ENCODE results near the gene EIF3L.

The EIF3L gene

DNA sequence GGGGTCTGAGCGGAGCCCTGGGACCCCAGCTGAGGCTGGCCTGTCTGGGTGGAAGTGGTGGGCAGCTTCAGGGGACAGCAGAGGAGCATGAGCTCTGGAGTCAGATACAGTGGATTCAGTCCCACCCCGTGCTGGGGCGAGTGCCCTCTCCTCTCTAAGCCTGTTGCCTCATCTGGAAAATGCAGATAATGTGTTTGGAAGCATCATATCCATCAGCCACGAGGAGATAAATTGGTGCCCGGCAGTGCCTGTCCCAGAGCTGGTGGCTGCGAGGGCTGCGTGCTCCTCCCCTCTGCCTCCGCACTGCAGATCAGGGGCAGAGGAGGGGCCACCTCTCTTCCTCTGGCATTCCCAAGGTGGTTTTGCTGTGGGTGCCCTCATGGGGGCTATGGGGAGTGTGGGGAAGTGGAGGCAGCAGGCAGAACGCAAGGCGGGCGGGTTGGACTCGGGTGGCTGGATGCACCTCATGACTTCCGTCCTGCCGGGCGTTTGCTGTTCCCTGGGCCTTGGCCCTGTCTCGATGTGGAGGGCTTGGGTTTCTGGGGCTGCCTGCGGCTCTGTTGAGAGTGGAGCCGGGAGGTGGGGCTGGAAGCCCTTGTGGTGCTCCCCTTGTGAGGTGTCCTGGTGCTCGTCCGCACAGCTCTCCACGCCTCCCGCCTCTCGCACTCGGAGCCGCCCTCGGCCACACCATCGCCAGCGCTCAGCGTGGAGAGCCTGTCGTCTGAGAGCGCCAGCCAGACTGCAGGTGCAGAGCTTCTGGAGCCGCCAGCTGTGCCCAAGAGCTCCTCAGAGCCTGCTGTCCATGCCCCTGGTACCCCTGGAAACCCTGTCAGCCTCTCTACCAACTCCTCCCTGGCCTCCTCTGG is 77.8 kb downstream of the EIF3L start:
- peak; percentile 25 for DNase-seq (ENCODE audit: low spot score)

DNA sequence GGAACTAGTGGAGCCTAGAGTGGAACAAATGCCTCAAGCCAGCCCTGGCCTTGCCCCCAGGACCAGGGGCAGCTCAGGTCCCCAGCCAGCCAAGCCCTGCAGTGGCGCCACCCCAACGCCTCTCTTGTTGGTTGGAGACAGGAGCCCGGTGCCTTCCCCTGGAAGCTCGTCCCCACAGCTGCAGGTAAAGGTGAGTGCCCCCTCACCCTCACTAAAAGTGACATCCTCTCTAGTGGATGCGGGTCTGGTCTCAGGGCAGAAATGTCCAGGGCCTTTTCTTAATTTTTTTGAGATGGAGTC is 78.4 kb downstream of the EIF3L start:
- no peak for DNase-seq (ENCODE audit: low spot score)

DNA sequence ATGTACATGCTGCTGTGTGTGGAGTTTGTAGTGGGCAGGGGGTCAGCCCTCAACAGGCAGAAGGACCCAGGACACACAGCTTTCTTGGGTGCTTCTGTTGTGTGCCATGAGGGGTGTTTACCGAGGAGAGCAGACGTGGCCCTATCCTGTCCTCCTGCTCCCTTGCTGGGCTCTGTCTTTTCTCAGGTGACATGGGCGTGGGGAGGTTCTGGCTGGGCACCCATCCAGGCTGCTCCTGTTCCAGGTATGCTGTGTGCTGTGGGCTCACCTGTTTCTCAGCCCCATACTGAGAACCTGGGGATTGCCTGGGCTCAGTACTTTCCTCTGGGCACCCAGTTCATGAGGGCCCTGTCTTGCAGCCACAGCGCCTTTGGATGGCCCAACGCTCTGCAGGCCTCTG is 80.2 kb downstream of the EIF3L start:
- no peak for DNase-seq (ENCODE audit: low spot score)

DNA sequence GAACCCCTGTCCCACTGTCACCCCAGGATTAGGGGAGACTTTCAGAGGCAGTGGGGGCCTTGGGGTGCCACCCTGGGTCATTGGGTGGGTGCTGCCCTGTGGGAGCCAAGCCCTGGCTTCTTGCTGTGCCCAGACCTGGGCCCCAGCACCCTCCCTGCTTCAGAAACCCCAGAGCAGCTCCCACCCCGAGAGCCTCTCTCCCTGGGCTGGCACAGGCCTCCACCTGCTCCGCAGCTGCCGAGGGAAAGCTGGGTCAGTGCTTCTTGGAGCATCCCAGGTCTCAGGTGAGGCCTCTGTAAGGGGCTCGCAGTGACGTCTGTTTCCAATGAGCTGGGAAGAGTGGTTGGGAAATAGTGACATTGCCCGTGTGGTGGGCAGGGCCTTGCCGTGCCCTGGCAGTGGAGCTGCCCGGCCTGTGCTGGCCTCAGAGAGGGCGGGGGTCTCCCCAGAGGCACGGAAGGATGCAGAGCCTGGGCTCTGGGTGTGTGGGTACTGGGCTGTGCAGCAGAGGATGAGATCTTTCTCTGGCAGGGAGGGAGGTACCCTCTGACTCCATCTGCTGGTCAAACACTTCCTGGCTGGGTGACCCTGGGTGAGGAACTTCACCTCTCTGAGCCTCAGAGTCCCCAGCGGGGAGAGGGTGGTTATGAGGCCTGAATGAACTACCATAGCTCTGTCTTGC is 81.2 kb downstream of the EIF3L start:
- DNase-seq (ENCODE audit: low spot score), result peak; percentile 29

DNA sequence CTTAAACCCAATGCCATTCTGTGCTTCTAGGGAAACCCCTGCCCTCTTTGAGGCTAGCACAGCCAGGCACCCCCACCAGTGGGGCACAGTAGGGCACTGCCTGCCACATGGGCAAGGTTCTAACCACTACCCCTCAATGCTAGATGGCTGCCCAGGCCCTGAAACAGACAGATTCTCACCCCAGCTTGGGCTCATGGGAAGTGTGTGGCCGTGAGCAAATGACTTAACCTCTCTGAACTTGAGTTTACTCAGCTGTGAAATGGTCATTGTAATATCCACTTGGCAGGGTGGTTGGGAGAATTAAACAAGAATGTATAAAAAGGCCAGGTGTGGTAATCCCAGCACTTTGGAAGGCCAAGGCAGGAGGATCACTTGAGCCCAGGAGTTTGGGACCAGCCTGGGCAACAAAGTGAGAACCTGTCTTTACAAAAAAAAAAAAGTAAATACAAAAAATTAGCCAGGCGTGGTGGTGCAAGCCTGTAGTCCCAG is 81.8 kb downstream of the EIF3L start:
- DNase-seq (ENCODE audit: low spot score), result no peak

DNA sequence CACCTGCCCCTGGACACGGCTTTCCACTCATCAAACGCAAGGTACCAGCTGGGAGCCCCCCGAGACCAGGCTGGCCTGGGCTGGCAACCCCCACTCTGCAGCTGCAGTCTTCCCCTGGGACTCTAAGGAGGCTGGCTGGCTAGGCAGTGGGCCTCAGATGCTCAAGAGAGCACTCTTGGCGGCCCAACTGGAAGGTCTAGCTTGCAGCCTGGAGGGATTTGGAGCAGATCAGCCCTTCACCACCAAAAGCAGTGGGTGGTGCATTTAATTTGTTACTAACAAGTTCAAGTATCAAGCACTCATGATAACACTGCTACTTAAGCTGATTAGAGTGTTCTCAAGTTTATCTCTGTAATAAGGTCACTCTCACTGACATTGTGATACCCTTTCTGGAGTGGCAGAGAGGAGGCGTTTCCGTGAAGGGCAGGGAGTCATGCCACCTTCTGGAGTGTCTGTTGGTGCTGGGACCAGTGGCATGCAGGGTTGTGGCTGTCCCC is 82.7 kb downstream of the EIF3L start:
- no peak for DNase-seq (ENCODE audit: low spot score)

DNA sequence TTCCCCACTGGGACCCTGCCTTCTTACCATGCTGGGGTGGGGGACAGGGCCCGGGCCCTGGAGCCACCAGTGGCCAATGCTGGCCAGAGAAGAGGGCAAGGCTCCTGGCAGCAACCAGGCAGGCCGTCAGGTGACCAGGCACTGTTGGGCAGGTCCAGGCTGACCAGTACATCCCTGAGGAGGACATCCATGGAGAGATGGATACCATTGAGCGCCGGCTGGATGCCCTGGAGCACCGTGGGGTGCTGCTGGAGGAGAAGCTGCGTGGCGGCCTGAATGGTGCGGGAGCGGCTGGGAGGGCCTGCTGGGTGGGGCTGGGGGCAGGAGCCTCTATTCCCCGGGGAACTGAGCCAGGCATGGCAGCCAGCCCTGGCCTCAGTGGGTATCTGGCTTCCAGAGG is 83.2 kb downstream of the EIF3L start:
- no peak for DNase-seq (ENCODE audit: low spot score)

DNA sequence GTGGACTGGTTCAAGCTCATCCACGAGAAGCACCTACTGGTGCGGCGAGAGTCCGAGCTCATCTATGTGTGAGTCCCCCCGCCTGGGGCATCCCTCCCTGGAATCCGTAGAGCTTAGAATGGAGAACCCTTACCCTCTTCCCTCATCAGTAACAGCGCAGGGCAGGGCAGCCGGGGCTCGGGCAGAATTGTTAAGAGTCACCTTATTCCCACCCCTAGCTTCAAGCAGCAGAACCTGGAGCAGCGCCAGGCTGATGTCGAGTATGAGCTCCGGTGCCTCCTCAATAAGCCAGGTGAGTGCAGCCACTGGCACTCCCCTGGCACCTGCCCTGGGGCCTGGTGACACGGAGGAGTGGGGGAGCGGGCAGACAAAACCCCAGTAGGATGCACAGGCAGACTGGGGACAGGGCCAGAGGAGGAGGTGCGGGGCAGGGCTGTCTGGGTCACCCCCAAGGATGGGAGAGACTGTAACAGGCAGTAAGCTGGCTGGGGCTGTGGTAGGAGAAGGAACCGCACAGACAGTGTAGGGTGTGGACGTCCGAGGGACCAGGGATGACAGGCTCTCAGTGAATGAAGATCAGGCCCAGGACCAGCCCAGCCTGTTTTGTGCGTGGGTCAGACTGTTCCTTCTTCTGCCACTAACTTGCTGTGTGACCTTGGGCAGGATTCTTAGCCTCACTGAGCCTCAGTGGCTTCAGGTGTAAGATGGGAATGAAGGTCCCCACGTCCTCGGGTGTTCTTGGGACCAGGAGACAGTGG is 83.8 kb downstream of the EIF3L start:
- DNase-seq (ENCODE audit: low spot score), result no peak

DNA sequence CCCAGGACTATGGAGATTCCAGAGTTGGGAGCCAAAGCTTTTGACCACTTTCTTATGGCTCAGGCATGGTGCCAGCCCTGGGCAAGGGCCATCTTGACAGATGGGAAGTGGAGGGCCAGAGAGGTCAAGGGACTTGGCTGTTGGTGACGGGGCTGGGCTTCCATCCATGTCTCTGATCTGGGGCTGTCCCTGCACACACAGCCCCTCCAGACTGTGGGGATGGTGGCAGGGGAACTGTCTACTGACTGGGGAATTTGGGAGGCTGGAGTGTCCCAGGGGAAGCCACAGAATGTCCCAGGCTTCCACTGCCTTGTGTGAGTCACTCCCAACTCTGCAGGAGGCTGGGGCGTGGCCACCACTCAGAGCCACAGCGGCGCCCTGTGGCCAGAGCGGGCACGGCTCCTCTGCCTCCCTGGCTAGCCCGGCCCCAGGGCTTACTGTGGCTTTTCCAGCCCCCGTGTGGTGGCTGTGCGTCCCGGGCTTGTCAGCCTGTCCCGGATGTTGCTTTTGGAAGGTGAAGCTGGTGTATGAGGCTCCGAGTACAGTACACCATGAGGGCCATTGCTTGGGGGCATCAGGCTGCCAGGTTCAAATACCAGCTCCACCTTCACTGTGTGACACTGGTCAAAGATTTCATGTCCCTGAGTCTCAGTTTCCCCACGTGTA is 84.6 kb downstream of the EIF3L start:
- peak; percentile 84 for DNase-seq (ENCODE audit: low spot score)
